HG03196 (cell line): ENCODE measurements around the gene ATMIN.

ENCODE experiments used
- ATAC-seq: cut with Tn5 transposase; IDR thresholded peaks from one replicate; pipeline ENCODE4 v1.9.1; 2021; ENCODE audit not compliant: unreplicated experiment

The ATMIN gene

GRCh38 chr16:81035398-81035974 is at the start of gene ATMIN:
TSS of gene ATMIN (plus strand) at chr16:81035842. CDS start at chr16:81035871, 29 bp downstream.
- ATAC-seq: peak; percentile 92

GRCh38 chr16:80986557-80986956 is 49.1 kb upstream of the ATMIN start:
- no peak for ATAC-seq

- ATAC-seq: no peak
Observed at GRCh38 chr16:80988756-80989155, 46.9 kb upstream of the ATMIN start.

- no peak for ATAC-seq
Observed at GRCh38 chr16:80989801-80990200, 45.8 kb upstream of the ATMIN start.

GRCh38 chr16:80990577-80990976 is 45.1 kb upstream of the ATMIN start:
- no peak for ATAC-seq

GRCh38 chr16:80990978-80991377 is 44.7 kb upstream of the ATMIN start:
- ATAC-seq: no peak

- no peak for ATAC-seq
Observed at GRCh38 chr16:80991792-80992430, 43.7 kb upstream of the ATMIN start.

GRCh38 chr16:80992676-80993293 is 42.9 kb upstream of the ATMIN start:
- ATAC-seq: no peak

- no peak for ATAC-seq
Observed at GRCh38 chr16:80993307-80993706, 42.3 kb upstream of the ATMIN start.

GRCh38 chr16:80993834-80994233 is 41.8 kb upstream of the ATMIN start:
- ATAC-seq: no peak

- ATAC-seq: no peak
Observed at GRCh38 chr16:80994451-80994850, 41.2 kb upstream of the ATMIN start.

- peak; percentile 13 for ATAC-seq
Observed at GRCh38 chr16:80996688-80997138, 38.9 kb upstream of the ATMIN start.

GRCh38 chr16:80997139-80997798 is 38.4 kb upstream of the ATMIN start:
- peak; percentile 61 for ATAC-seq

GRCh38 chr16:80997964-80998620 is 37.5 kb upstream of the ATMIN start:
- no peak for ATAC-seq

GRCh38 chr16:81000873-81001272 is 34.8 kb upstream of the ATMIN start:
- no peak for ATAC-seq

GRCh38 chr16:81001330-81001729 is 34.3 kb upstream of the ATMIN start:
- ATAC-seq: no peak

- ATAC-seq: no peak
Observed at GRCh38 chr16:81003064-81003463, 32.6 kb upstream of the ATMIN start.

GRCh38 chr16:81003610-81004460 is 31.8 kb upstream of the ATMIN start:
- no peak for ATAC-seq

GRCh38 chr16:81004646-81005353 is 30.8 kb upstream of the ATMIN start:
- no peak for ATAC-seq
